ENCODE measurements around the gene CMIP.

The CMIP gene

DNA sequence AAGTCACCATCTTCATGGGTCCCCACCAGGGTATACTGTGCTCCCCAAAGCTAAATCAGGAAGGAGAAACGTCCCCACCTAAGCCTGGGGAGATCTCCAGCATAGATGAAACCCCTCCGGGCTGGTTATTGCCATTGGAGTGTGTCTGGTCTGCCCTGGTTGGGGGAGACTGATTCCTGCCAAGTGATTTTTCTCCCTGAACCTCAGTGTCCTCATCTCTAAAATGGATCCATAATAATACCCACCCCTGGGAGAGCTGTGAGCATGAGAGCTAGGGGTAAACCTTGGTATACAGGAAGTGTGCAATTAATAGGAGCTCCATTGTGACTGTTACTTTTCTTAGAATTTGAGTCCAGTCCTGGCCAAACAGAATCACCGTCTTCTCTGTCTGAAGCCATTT is 111.1 kb downstream of the CMIP start:
- DNase-seq (ENCODE audit: low read depth) = no peak
- TF ChIP-seq CTCF (IDR thresholded peaks at IDR 0.05; ENCODE audit: low read length, missing control alignments) = no peak
- H3K4me3 ChIP-seq (replicated peaks; ENCODE audit: low read depth, low read length) = no peak overlapping the region

DNA sequence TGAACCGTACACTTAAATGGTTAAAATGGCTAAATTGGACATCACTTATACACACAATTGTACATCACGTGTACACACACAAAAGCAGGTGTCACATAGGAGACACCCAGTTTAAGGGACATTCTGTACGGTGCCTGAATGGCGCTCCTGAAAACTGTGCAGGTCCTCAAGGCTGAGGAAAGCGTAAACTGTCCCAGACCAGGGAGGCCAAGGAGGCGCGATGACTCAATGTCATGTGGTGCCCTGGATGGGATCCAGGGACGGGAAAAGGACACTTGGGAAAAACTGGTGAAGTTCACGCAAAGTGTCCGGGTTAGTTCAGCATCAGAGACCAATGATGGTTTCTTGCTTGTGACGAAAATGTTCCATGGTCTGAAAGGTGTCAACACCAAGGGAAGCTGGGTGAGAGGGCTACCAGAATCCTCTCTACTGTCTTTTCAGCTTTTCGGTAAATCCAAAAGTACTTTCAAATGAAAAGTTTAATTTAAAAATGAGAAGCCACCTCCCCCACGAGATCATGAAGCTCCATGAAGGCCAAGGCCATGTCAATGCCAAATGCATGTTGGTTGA is 112.2 kb downstream of the CMIP start:
- H3K4me3 ChIP-seq (replicated peaks; ENCODE audit: low read depth, low read length) = no peak overlapping the region
- DNase-seq (ENCODE audit: low read depth) = no peak
- TF ChIP-seq CTCF (IDR thresholded peaks at IDR 0.05; ENCODE audit: low read length, missing control alignments) = no peak

DNA sequence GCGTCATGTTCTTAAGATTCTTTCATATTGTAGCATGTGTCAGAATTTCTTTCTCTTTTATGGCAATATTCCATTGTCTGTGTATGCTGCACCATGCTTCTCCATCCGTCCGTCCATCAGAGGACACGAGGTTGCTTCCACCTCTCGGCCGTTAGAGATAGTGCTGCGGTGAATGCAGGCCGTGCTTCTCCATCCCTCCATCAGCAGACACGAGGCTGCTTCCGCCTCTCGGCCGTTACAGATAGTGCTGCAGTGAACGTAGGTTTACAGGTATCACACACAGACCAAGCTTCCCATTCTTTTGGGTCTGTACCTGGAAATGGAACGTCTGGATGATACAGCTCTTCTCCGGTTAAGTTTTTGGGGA is 113.5 kb downstream of the CMIP start:
- TF ChIP-seq CTCF (IDR thresholded peaks at IDR 0.05; ENCODE audit: low read length, missing control alignments) = no peak

DNA sequence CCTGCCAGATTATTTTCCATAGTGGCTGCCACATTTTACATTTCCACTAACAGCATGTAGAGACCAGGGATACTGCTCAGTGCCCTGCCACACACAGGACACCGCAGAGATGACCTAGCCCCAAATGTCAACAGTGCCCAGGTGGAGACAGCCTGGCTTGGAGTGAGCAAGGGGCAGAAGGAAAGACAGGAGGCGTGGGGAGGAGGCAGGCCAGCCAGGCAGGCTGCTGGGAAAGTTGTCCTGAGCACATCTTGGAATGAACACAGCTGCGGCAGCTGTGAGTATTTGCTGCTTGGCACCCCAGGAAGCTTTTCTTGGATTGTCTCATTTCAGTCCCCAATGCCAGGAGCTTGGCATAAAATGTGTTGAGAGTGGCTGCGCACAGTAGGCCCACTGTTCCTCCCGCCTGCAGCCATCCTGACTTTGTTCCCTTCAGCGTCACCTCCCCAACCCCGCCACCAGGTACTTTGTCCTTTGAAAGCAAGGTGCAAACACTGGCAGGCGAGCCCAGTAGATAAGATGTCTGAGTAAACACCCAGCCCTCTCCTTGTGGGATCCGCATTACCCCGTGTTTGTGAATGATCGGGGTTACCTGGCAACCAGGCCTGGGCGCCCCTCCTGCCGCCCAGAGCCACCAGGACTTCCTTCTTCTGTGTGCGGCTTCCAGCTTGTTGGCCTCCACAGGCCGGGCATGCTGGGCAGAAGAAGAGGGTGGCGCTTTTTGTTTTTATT is 114.0 kb downstream of the CMIP start:
- no peak overlapping the region for H3K4me3 ChIP-seq (replicated peaks; ENCODE audit: low read depth, low read length)
- TF ChIP-seq CTCF (IDR thresholded peaks at IDR 0.05; ENCODE audit: low read length, missing control alignments) = no peak
- no peak for DNase-seq (ENCODE audit: low read depth)

More for the DNA sequence above, 113.5 kb downstream of the CMIP start:
- H3K4me3 ChIP-seq (replicated peaks; ENCODE audit: low read depth, low read length) = no peak overlapping the region
- no peak for DNase-seq (ENCODE audit: low read depth)

GRCh38 chr16:81560979-81561657 is 116.5 kb downstream of the CMIP start:
- no peak for DNase-seq (ENCODE audit: low read depth)
- no peak for TF ChIP-seq CTCF (IDR thresholded peaks at IDR 0.05; ENCODE audit: low read length, missing control alignments)
- H3K4me3 ChIP-seq (replicated peaks; ENCODE audit: low read depth, low read length) = no peak overlapping the region

GRCh38 chr16:81562174-81562849 is 117.7 kb downstream of the CMIP start:
- TF ChIP-seq CTCF (IDR thresholded peaks at IDR 0.05; ENCODE audit: low read length, missing control alignments) = no peak
- DNase-seq (ENCODE audit: low read depth) = no peak
- no peak overlapping the region for H3K4me3 ChIP-seq (replicated peaks; ENCODE audit: low read depth, low read length)
